Brain microvascular endothelial cell (primary cell): ENCODE data around the gene TIGAR.

Source experiments
- DNase-seq: peaks from one replicate; pipeline ENCODE4 v3.0.0-alpha.2; 2020
- H3K27ac ChIP-seq: fragments of 250-450 bp; sonication (Bioruptor Pico); 2 replicates; pipeline ENCODE4 v1.5.1; 2020; ENCODE audit warnings: mild to moderate bottlenecking, moderate library complexity
- H3K27me3 ChIP-seq: fragments of 250-450 bp; sonication (Bioruptor Pico); replicated peaks from 2 replicates; pipeline ENCODE4 v1.5.1; 2020; ENCODE audit warnings: mild to moderate bottlenecking
- H3K36me3 ChIP-seq: fragments of 250-450 bp; sonication (Bioruptor Pico); replicated peaks from 2 replicates; pipeline ENCODE4 v1.5.1; 2020; ENCODE audit warnings: mild to moderate bottlenecking
- H3K4me3 ChIP-seq: 2 replicates; pipeline ENCODE4 v1.5.1; 2011; ENCODE audit warnings: low read depth, mild to moderate bottlenecking, control low read depth, low read length, moderate library complexity
- CTCF ChIP-seq: IDR thresholded peaks from 2 replicates; pipeline ENCODE4 v1.5.1; 2011; ENCODE audit warnings: low read depth, mild to moderate bottlenecking, moderate library complexity, low read length, control low read depth, inconsistent platforms; ENCODE audit errors: missing control alignments
- in situ Hi-C: cut with HindIII; loops from 2 replicates; pipeline ENCODE4 v1.10.0; 2017; ENCODE audit warnings: low sequenced_read_pairs, low pct_ligation_motif_present

The TIGAR gene

DNA sequence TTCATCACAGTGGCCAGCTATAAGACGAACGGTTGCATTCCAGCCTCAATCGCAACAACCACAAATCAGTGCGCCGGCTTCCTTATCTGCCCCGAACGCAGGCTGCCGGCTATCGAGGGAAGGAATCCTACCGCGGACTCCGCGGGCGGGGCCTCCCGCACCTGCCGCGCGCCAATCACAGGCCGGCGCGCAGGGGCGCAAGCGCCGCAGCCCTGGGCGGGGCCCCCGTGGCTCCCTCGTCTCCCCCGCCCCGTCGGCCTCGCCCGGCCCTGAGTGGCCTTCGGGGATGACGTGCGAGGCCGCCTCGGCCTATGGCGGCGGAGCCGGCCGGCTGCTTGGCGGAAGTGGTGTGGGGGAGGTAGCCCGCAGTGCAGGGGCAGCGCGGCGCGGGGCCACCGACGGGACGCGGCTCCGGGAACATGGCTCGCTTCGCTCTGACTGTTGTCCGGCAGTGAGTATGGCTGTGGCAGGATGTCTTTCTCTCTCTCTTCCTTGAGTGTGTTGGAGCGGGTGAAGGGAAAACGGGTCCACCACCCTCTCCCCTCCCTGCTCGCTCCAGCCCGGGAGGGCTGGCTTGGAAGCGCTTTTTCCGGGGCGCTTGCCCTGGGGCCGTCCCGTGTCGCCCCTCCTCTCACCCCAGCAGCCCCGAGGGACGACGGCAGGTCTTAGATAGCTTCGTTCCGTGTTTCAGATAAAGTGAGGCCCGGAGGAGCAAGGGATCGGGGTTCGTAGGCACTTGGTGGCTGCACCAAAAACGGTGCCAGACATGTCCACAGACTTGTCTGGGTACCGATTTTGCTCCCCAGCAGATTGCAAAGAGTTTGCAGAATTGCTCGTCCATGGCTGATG, at the start of gene TIGAR:
Gene TIGAR (plus strand): TSS at position 361 of the 849 bp plus-strand sequence. CDS start 59 bp downstream, at position 420.
- peak within 1 kb of the TSS; percentile 71 for H3K27ac ChIP-seq
- in situ Hi-C loops: no loop called here
- H3K4me3 ChIP-seq: peak within 1 kb of the TSS; percentile 89

GRCh38 chr12:4271717-4272423, 49.1 kb upstream of the TIGAR start:
- Histone ChIP-seq H3K27ac (no peak overlapping the region), H3K4me3 (peak overlapping the region; percentile 27), H3K36me3 (no peaks in the 10 kb centered on the region), H3K27me3 (peaks cover 78% of the 10 kb centered on the region)
- TF ChIP-seq CTCF: no peak
- in situ Hi-C loops: no loop called here
- DNase-seq: peak; percentile 25

More for the DNA sequence above, at the start of gene TIGAR:
- Histone ChIP-seq H3K36me3 (no peaks in the 10 kb centered on the region), H3K27me3 (no peaks in the 10 kb centered on the region)
- DNase-seq: peak; percentile 84
- no peak for TF ChIP-seq CTCF

DNA sequence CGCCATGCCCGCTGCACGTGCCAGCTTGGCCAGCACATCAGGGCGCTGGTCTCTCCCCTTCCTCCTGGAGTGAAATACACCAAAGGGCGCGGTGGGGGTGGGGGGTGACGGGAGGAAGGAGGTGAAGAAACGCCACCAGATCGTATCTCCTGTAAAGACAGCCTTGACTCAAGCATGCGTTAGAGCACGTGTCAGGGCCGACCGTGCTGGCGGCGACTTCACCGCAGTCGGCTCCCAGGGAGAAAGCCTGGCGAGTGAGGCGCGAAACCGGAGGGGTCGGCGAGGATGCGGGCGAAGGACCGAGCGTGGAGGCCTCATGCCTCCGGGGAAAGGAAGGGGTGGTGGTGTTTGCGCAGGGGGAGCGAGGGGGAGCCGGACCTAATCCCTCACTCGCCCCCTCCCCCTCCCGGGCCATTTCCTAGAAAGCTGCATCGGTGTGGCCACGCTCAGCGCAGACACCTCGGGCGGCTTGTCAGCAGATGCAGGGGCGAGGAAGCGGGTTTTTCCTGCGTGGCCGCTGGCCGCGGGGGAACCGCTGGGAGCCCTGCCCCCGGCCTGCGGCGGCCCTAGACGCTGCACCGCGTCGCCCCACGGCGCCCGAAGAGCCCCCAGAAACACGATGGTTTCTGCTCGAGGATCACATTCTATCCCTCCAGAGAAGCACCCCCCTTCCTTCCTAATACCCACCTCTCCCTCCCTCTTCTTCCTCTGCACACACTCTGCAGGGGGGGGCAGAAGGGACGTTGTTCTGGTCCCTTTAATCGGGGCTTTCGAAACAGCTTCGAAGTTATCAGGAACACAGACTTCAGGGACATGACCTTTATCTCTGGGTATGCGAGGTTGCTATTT, 48.4 kb upstream of the TIGAR start:
- DNase-seq: no peak
- Histone ChIP-seq H3K27ac (no peak overlapping the region), H3K27me3 (peaks cover 78% of the 10 kb centered on the region)

GRCh38 chr12:4273273-4273651, 47.8 kb upstream of the TIGAR start:
- in situ Hi-C loops: no loop called here
- no peak overlapping the region for H3K4me3 ChIP-seq
- H3K27ac ChIP-seq: no peak overlapping the region
- TF ChIP-seq CTCF: no peak
- peaks cover 72% of the 10 kb centered on the region for H3K27me3 ChIP-seq
- no peaks in the 10 kb centered on the region for H3K36me3 ChIP-seq
- DNase-seq: no peak

More for the DNA sequence above, 48.4 kb upstream of the TIGAR start:
- Histone ChIP-seq H3K4me3 (no peak overlapping the region), H3K36me3 (no peaks in the 10 kb centered on the region)
- TF ChIP-seq CTCF: no peak
- in situ Hi-C loops: no loop called here

GRCh38 chr12:4273652-4274395, 47.2 kb upstream of the TIGAR start, which contains the start of gene CCND2:
CCND2 (plus strand) TSS chr12:4273762; CDS start chr12:4274041, 279 bp downstream.
- Histone ChIP-seq H3K27ac (no peak within 1 kb of the TSS), H3K27me3 (peaks cover 67% of the 10 kb centered on the region), H3K4me3 (peak within 1 kb of the TSS; percentile 37), H3K36me3 (no peaks in the 10 kb centered on the region)
- peak; percentile 51 for DNase-seq
- in situ Hi-C loops: no loop called here
- TF ChIP-seq CTCF: no peak
